OCI-LY1 (cell line): ENCODE measurements around the gene KIRREL2.

ENCODE experiments used
- H2AFZ ChIP-seq: fragments of 200-600 bp; sonication (generic), shearing (Covaris generic); 2 replicates; pipeline ENCODE4 v1.6.0; 2014; ENCODE audit warnings: antibody characterized with exemption, mild to moderate bottlenecking, low read length
- H3F3A ChIP-seq: fragments of 200-600 bp; sonication (generic), shearing (Covaris generic); 2 replicates; pipeline ENCODE4 v1.6.0; 2014; ENCODE audit warnings: mild to moderate bottlenecking, antibody characterized with exemption, low read length, moderate library complexity; ENCODE audit not compliant: insufficient read depth
- H3K27ac ChIP-seq: fragments of 200-600 bp; sonication (generic); 2 replicates; pipeline ENCODE4 v1.5.1; 2014; ENCODE audit warnings: low read length, mixed run types, mild to moderate bottlenecking, low read depth; ENCODE audit not compliant: poor library complexity, severe bottlenecking
- H3K27me3 ChIP-seq: fragments of 200-600 bp; sonication (generic); 2 replicates; pipeline ENCODE4 v1.6.0; 2014; ENCODE audit warnings: antibody characterized with exemption, mild to moderate bottlenecking, low read length, moderate library complexity; ENCODE audit not compliant: insufficient read depth
- H3K36me3 ChIP-seq: fragments of 200-600 bp; sonication (generic); 2 replicates; pipeline ENCODE4 v1.6.1; 2014; ENCODE audit warnings: mild to moderate bottlenecking, antibody characterized with exemption, low read length, moderate library complexity, mixed read lengths; ENCODE audit not compliant: insufficient read depth
- H3K4me1 ChIP-seq: fragments of 200-600 bp; sonication (generic); 2 replicates; pipeline ENCODE4 v1.5.1; 2014; ENCODE audit warnings: mild to moderate bottlenecking, low read length, moderate library complexity; ENCODE audit not compliant: insufficient read depth, severe bottlenecking
- H3K4me2 ChIP-seq: fragments of 200-600 bp; sonication (generic), shearing (Covaris generic); 2 replicates; pipeline ENCODE4 v1.6.1; 2014; ENCODE audit warnings: low read length
- H3K4me3 ChIP-seq: fragments of 200-600 bp; sonication (generic); 2 replicates; pipeline ENCODE4 v1.5.1; 2014; ENCODE audit warnings: low read length, low read depth, mild to moderate bottlenecking, mixed read lengths; ENCODE audit not compliant: poor library complexity, severe bottlenecking
- H3K79me2 ChIP-seq: fragments of 200-600 bp; shearing (Covaris generic); 2 replicates; pipeline ENCODE4 v1.6.1; 2016; ENCODE audit warnings: mixed run types, low read length, mixed read lengths; ENCODE audit not compliant: insufficient read depth
- H3K9ac ChIP-seq: fragments of 200-600 bp; sonication (generic), shearing (Covaris generic); 2 replicates; pipeline ENCODE4 v1.6.1; 2014; ENCODE audit warnings: mild to moderate bottlenecking, low read length, mixed read lengths
- H3K9me2 ChIP-seq: fragments of 200-600 bp; sonication (generic), shearing (Covaris generic); 2 replicates; pipeline ENCODE4 v1.6.1; 2014; ENCODE audit warnings: low read depth, mild to moderate bottlenecking, low read length, mixed read lengths
- H3K9me3 ChIP-seq: fragments of 200-600 bp; shearing (Covaris generic); 2 replicates; pipeline ENCODE4 v1.6.1; 2014; ENCODE audit warnings: low read length, mixed read lengths
- H4K20me1 ChIP-seq: fragments of 200-600 bp; sonication (generic), shearing (Covaris generic); 2 replicates; pipeline ENCODE4 v1.6.0; 2016; ENCODE audit warnings: mild to moderate bottlenecking, low read length; ENCODE audit not compliant: insufficient read depth
- EZH2 ChIP-seq: fragments of 200-600 bp; sonication (generic), shearing (Covaris generic); IDR thresholded peaks from 2 replicates; pipeline ENCODE4 v1.8.0; 2017; ENCODE audit warnings: borderline replicate concordance, mixed run types, mild to moderate bottlenecking, antibody characterized with exemption, low read length, moderate library complexity, mixed read lengths
- TF ChIP-seq, protein P1 (sequence below): fragments of 200-600 bp; sonication (generic), shearing (Covaris generic); IDR thresholded peaks from 2 replicates; pipeline ENCODE4 v1.5.1; 2017; ENCODE audit warnings: mild to moderate bottlenecking, antibody characterized with exemption, low read length, moderate library complexity, mixed read lengths

Gene KIRREL2

DNA sequence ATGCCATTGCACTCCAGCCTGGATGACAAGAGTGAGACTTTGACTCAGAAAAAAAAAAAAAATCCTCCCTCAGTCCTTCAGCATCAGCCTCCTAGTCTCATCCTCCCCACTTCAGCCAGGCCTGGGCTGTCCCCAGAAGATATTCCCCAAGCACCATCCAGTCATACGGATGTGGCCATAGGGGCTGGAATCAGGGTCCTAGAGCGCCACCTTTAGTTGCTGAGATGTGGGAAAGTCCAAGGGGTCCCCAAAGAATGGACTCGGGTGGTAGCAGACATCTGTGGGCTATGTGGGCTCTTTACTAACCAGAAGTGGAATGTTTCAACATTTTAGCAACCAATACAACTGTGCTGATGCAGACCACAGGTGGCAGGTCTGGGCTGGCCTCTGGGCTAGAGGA is 54.5 kb downstream of the KIRREL2 start:
- H3K27ac ChIP-seq: no peak overlapping the region

DNA sequence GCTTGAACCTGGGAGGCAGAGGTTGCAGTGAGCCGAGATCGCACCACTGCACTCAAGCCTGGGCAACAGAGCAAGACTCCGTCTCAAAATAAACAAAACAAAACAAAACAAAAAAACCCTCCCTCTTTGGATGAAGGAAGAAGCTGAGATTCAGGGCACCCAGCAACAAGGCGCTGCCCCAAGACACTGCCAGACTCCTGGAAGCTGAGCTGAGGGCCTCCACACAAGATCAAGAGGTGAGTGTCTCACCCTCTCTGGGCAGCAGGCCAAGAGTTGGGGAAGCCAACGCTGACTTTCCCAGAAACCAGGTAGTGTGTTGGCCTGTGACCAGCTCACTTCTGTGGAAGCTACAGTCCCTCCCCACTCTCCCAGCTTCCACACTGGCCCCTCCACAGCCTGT is 55.1 kb downstream of the KIRREL2 start:
- H3K4me3 ChIP-seq: no peak overlapping the region
- TF ChIP-seq EZH2: no peak
- TF ChIP-seq, protein P1, sequence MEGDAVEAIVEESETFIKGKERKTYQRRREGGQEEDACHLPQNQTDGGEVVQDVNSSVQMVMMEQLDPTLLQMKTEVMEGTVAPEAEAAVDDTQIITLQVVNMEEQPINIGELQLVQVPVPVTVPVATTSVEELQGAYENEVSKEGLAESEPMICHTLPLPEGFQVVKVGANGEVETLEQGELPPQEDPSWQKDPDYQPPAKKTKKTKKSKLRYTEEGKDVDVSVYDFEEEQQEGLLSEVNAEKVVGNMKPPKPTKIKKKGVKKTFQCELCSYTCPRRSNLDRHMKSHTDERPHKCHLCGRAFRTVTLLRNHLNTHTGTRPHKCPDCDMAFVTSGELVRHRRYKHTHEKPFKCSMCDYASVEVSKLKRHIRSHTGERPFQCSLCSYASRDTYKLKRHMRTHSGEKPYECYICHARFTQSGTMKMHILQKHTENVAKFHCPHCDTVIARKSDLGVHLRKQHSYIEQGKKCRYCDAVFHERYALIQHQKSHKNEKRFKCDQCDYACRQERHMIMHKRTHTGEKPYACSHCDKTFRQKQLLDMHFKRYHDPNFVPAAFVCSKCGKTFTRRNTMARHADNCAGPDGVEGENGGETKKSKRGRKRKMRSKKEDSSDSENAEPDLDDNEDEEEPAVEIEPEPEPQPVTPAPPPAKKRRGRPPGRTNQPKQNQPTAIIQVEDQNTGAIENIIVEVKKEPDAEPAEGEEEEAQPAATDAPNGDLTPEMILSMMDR: no peak
- H3K4me1 ChIP-seq: peaks cover 13% of the 10 kb centered on the region
- no peak overlapping the region for H3K4me2 ChIP-seq
- no peaks in the 10 kb centered on the region for H3F3A ChIP-seq
- H3K79me2 ChIP-seq: no peaks in the 10 kb centered on the region
- no peaks in the 10 kb centered on the region for H3K9me3 ChIP-seq
- H2AFZ ChIP-seq: no peak overlapping the region
- no peaks in the 10 kb centered on the region; the same call in 1 of the 2 replicates for H3K27me3 ChIP-seq
- H3K9me2 ChIP-seq: no peaks in the 10 kb centered on the region
- H3K36me3 ChIP-seq: no peaks in the 10 kb centered on the region
- H3K27ac ChIP-seq: no peak overlapping the region
- H3K9ac ChIP-seq: no peak overlapping the region
- H4K20me1 ChIP-seq: no peaks in the 10 kb centered on the region

More for the DNA sequence above, 54.5 kb downstream of the KIRREL2 start:
- no peak overlapping the region for H3K9ac ChIP-seq
- H3K4me1 ChIP-seq: peaks cover 13% of the 10 kb centered on the region
- no peaks in the 10 kb centered on the region for H3K79me2 ChIP-seq
- no peaks in the 10 kb centered on the region for H4K20me1 ChIP-seq
- H3K9me2 ChIP-seq: no peaks in the 10 kb centered on the region
- no peaks in the 10 kb centered on the region; the same call in 1 of the 2 replicates for H3K27me3 ChIP-seq
- H3K4me2 ChIP-seq: no peak overlapping the region
- H3K9me3 ChIP-seq: no peaks in the 10 kb centered on the region
- H2AFZ ChIP-seq: no peak overlapping the region
- no peak overlapping the region for H3K4me3 ChIP-seq
- no peaks in the 10 kb centered on the region for H3F3A ChIP-seq
- H3K36me3 ChIP-seq: no peaks in the 10 kb centered on the region
- no peak for TF ChIP-seq EZH2
- TF ChIP-seq, protein P1: peak; percentile 20; the same call in 1 of the 2 replicates

DNA sequence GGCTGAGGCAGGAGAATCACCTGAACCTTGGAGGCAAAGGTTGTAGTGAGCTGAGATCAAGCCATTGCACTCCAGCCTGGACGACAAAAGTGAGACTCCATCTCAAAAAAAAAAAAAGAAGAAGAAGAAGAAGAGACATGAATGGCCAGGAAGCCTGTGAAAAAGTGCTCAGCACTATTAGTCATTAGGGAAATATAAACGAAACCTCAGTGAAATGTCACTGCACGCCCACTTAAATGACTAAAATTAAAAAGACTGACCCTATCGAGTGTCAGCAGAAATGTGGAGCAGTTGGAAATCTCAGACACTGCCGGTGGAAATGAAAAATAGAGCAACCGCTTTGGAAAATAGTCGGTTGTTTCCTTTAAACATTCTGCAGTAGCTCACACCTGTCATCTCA is 56.9 kb downstream of the KIRREL2 start:
- H3K4me1 ChIP-seq: peaks cover 12% of the 10 kb centered on the region
- no peak for TF ChIP-seq EZH2
- TF ChIP-seq, protein P1: no peak
- H3K4me2 ChIP-seq: no peak overlapping the region
- H3K27me3 ChIP-seq: no peaks in the 10 kb centered on the region; the same call in 1 of the 2 replicates
- no peaks in the 10 kb centered on the region for H4K20me1 ChIP-seq
- no peaks in the 10 kb centered on the region for H3F3A ChIP-seq
- no peaks in the 10 kb centered on the region for H3K9me3 ChIP-seq
- H3K79me2 ChIP-seq: no peaks in the 10 kb centered on the region
- no peak overlapping the region for H2AFZ ChIP-seq
- H3K36me3 ChIP-seq: no peaks in the 10 kb centered on the region
- H3K9ac ChIP-seq: no peak overlapping the region
- H3K27ac ChIP-seq: no peak overlapping the region
- H3K4me3 ChIP-seq: no peak overlapping the region
- no peaks in the 10 kb centered on the region for H3K9me2 ChIP-seq
